ENCODE results near the gene HSPG2. TPM values are rescaled to one million over a fixed set of nuclear protein-coding genes. Genes with fewer than 3 reads are reported as not detected.

HSPG2 gene
- total and polyA plus RNA-seq, 9 of the 15 experiments (the other 6 are each of a cell fraction or from before 2014, with no cell fraction given) = 0.14 to 160 (median 15.7) TPM

DNA sequence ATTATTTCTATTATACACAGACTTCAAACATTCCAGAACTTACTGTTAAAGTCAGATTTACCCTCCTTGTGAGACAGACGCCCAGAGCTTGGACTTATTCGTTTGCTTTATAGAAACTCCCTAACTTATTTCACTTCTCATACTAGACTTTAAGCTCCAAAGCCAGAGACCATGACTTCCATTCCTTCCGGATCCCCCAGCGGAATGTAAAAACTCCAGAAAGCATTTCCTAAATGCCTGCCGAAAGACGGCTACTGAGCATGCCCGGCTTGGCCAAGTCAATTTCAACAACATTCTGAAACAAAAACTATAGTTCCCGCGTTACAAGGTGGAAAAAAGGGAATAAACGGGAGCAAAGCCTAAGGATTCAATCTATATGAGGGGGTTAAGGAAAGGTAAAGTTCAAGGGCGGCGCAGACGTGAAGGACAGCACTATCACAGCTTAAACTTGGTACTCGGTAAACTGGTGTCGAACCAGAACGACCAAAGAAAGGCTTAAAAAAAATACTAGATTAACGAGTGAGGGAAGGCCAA, 155.2 kb downstream of the HSPG2 start:
- H3K9me3 ChIP-seq (replicated peaks; ENCODE audit: control insufficient read depth, insufficient read depth, low read depth, low read length) = no peaks in the 10 kb centered on the region
- CTCF ChIA-PET (ENCODE audit: low intra/inter-chr PET ratio) = interaction anchor here (0.7 to 0.8 kb wide), 2 partner anchors 79 to 112 kb away, joined by 3 read pairs; no protein-coding TSS in a partner anchor
- TSS peak; percentile 60 for BruUV-seq (replicated peaks)
- peak overlapping the region; percentile 95 for H3K4me2 ChIP-seq (ENCODE audit: insufficient read depth, low read length)
- H3K9me1 ChIP-seq (ENCODE audit: control insufficient read depth, insufficient read depth, low read length) = no peaks in the 10 kb centered on the region
- WGBS (ENCODE audit: insufficient coverage, low coverage, missing lambda C conversion rate) = 0% methylated on average over 17 of the region's 17 CpGs
- peak overlapping the region; percentile 92 to 100 for H3K9ac ChIP-seq (ENCODE audit: insufficient read depth in 1 of 2, low read depth in 2 of 2, low read length in 2 of 2)
- DNase-seq (ENCODE audit: extremely low read depth in 1 of 4, low spot score in 3 of 4) (peak in 2 of 4 experiments; percentile 25 to 53), FAIRE-seq (peak; percentile 37), ATAC-seq (peak; percentile 1)
- intact Hi-C loops (cut with micrococcal nuclease) (loop anchor here (1.0 to 5.0 kb wide), 6 partner anchors 31 to 245 kb away; no protein-coding TSS in a partner anchor), in situ Hi-C loops (cut with MboI) (no loop called here)
- H4K20me1 ChIP-seq (replicated peaks; ENCODE audit: control insufficient read depth, insufficient read depth, low read length) = no peaks in the 10 kb centered on the region; the same call in 1 of the 2 replicates
- peak overlapping the region; percentile 99 for H3K27ac ChIP-seq (ENCODE audit: extremely low read depth, low read depth, low read length)
- H2AFZ ChIP-seq (ENCODE audit: low read depth, low read length) = peak overlapping the region; percentile 86
- H3K79me2 ChIP-seq (ENCODE audit: control insufficient read depth, insufficient read depth, low read length) = peaks cover 61% of the 10 kb centered on the region
- H3K4me3 ChIP-seq = peak overlapping the region; percentile 61
- H3K4me1 ChIP-seq (replicated peaks in 1 of 2; ENCODE audit: control insufficient read depth in 2 of 2, insufficient read depth in 2 of 2, low read length in 2 of 2) = peaks cover 18 to 31% of the 10 kb centered on the region in 2 experiments; a peak in 4 of 5 replicates
- no peaks in the 10 kb centered on the region for H3K27me3 ChIP-seq (ENCODE audit: control insufficient read depth in 2 of 2, insufficient read depth in 2 of 2, low read length in 2 of 2)
- H3K36me3 ChIP-seq (ENCODE audit: control insufficient read depth, insufficient read depth, low read length) = peaks cover 13% of the 10 kb centered on the region; the same call in 2 of the 3 replicates
- POLR2A ChIA-PET = interaction anchor here (0.7 to 3.8 kb wide), 16 partner anchors 8 to 244 kb away, joined by 3 to 24 read pairs (median 4); no protein-coding TSS in a partner anchor
- TF ChIP-seq RAD51 (IDR thresholded peaks at IDR 0.05; ENCODE audit: borderline replicate concordance, low read depth) (no peak), U2AF1 (optimal IDR thresholded peaks at IDR 0.05; ENCODE audit: low read depth, low read length) (no peak), RCOR1 (IDR thresholded peaks at IDR 0.05; ENCODE audit: borderline replicate concordance in 1 of 2, low read depth in 2 of 2, low read length in 2 of 2) (no peak), NRF1 (conservative IDR thresholded peaks at IDR 0.05 in 1 of 2, IDR thresholded peaks at IDR 0.05 in 1 of 2) (peak; percentile 75 to 80), ATF7 (IDR thresholded peaks at IDR 0.05) (no peak), POLR2B (IDR thresholded peaks at IDR 0.05; ENCODE audit: low read depth, partially characterized antibody) (peak; percentile 3), NFE2 (IDR thresholded peaks at IDR 0.05; ENCODE audit: low read depth) (no peak), BCL6 (CRISPR knock-in tag; IDR thresholded peaks at IDR 0.05) (no peak), HSF4 (CRISPR knock-in tag; IDR thresholded peaks at IDR 0.05; ENCODE audit: borderline replicate concordance) (0 out of 2 replicates have a peak, but pooled peaks have one; percentile 16), NFE2L1 (tag; IDR thresholded peaks at IDR 0.05; ENCODE audit: borderline replicate concordance, low read depth) (no peak), BACH1 (tag; IDR thresholded peaks at IDR 0.05) (0 out of 2 replicates have a peak, but pooled peaks have one; percentile 54), SMARCB1 (IDR thresholded peaks at IDR 0.05; ENCODE audit: insufficient read length, low read depth) (no peak), HNRNPUL1 (IDR thresholded peaks at IDR 0.05; ENCODE audit: low read length) (no peak), BDP1 (IDR thresholded peaks at IDR 0.05; ENCODE audit: insufficient read depth, insufficient read length) (no peak), RBBP5 (IDR thresholded peaks at IDR 0.05; ENCODE audit: borderline replicate concordance, insufficient read depth, low read length, poor library complexity, severe bottlenecking) (no peak), ZNF77 (CRISPR knock-in tag; IDR thresholded peaks at IDR 0.05) (no peak), COPS2 (conservative IDR thresholded peaks at IDR 0.05) (no peak), OTX1 (CRISPR knock-in tag; IDR thresholded peaks at IDR 0.05) (0 out of 2 replicates have a peak, but pooled peaks have one; percentile 21), RFX1 (IDR thresholded peaks at IDR 0.05) (no peak)
- TF ChIP-seq, protein P1, sequence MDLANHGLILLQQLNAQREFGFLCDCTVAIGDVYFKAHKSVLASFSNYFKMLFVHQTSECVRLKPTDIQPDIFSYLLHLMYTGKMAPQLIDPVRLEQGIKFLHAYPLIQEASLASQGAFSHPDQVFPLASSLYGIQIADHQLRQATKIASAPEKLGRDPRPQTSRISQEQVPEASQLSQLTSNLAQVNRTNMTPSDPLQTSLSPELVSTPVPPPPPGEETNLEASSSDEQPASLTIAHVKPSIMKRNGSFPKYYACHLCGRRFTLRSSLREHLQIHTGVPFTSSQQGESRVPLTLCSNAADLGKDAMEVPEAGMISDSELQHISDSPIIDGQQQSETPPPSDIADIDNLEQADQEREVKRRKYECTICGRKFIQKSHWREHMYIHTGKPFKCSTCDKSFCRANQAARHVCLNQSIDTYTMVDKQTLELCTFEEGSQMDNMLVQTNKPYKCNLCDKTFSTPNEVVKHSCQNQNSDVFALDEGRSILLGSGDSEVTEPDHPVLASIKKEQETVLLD (IDR thresholded peaks at IDR 0.05) = no peak
- TF ChIP-seq, protein P2, sequence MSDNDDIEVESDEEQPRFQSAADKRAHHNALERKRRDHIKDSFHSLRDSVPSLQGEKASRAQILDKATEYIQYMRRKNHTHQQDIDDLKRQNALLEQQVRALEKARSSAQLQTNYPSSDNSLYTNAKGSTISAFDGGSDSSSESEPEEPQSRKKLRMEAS (CRISPR knock-in tag; IDR thresholded peaks at IDR 0.05) = no peak
- TF ChIP-seq, protein P3, sequence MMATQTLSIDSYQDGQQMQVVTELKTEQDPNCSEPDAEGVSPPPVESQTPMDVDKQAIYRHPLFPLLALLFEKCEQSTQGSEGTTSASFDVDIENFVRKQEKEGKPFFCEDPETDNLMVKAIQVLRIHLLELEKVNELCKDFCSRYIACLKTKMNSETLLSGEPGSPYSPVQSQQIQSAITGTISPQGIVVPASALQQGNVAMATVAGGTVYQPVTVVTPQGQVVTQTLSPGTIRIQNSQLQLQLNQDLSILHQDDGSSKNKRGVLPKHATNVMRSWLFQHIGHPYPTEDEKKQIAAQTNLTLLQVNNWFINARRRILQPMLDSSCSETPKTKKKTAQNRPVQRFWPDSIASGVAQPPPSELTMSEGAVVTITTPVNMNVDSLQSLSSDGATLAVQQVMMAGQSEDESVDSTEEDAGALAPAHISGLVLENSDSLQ (IDR thresholded peaks at IDR 0.05) = 0 out of 2 replicates have a peak, but pooled peaks have one; percentile 5
